Lower leg skin (tissue), 3 donors: ENCODE data around the gene HHIP.

Source experiments
- POLR2A ChIP-seq, 2 donors: fragments of 450-650 bp; IDR thresholded peaks; one replicate each; pipeline ENCODE4 v1.6.1; 2016 to 2017; ENCODE audit warnings: antibody characterized with exemption in 2 of 2, mild to moderate bottlenecking in 1 of 2, moderate library complexity in 1 of 2
- TF ChIP-seq, protein P1 (sequence below), 3 donors: fragments of 450-650 bp; IDR thresholded peaks; one replicate each; pipeline ENCODE4 v1.5.1; 2016; ENCODE audit warnings: antibody characterized with exemption in 3 of 3, mild to moderate bottlenecking in 3 of 3, moderate library complexity in 2 of 3

DNA sequence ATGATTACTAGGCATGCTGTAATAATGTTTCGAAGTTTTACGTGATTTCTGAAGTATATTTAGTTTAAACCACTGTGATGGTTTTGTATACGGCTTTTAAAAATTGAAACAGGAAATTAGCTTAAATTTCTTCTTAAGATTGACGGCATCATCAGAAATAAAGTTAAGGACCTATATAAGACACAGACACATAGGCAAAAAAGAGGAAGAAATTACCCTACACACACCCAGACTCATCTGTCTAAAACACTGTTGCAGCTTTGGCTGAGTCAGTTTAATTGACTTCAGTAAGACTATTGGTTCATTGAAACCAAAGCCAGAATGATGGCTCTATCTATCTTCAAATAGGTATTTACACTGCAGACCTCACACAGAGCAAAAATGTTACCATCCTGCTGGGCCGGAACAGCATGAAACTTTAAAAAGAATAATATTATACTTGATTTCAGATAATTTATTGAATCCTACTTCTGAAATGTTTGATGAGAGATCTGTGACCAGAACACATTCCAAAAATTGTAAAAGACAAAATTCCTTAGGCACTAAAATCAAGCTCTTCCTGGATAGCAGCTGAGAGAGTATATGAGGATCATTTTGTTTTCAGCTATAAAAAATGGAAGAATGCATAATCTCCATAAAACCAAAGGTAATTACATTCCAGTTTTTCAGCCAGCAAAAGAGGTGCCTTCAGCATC is 4.5 kb downstream of the HHIP start:
- TF ChIP-seq, protein P1, sequence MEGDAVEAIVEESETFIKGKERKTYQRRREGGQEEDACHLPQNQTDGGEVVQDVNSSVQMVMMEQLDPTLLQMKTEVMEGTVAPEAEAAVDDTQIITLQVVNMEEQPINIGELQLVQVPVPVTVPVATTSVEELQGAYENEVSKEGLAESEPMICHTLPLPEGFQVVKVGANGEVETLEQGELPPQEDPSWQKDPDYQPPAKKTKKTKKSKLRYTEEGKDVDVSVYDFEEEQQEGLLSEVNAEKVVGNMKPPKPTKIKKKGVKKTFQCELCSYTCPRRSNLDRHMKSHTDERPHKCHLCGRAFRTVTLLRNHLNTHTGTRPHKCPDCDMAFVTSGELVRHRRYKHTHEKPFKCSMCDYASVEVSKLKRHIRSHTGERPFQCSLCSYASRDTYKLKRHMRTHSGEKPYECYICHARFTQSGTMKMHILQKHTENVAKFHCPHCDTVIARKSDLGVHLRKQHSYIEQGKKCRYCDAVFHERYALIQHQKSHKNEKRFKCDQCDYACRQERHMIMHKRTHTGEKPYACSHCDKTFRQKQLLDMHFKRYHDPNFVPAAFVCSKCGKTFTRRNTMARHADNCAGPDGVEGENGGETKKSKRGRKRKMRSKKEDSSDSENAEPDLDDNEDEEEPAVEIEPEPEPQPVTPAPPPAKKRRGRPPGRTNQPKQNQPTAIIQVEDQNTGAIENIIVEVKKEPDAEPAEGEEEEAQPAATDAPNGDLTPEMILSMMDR (IDR thresholded peaks at IDR 0.05), result no peak
- no peak for TF ChIP-seq POLR2A (IDR thresholded peaks at IDR 0.05)
